ENCODE results near the gene MEOX2. TPM values are rescaled to one million over a fixed set of nuclear protein-coding genes. Genes with fewer than 3 reads are reported as not detected.

Gene MEOX2
- total RNA-seq, 1 donor from 2014 or later, result not detected

DNA sequence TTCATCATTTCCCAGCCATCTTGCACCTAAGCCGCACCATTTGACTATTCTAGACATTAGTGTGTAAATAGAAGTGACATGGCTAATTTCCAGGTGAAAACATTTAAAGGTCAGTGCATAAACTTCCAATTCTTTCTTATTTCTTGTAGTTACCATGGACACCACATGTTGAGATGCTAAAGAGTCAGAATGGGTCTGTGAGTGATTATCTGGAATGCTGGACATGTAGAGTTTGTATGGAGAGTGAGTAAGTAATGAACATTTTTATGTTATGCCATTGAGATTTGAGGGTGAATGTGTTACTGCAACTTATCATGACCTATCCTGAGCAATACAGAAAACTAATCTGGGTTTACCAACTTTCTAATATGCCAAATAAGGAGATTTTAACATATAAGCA lies 60.4 kb downstream of the MEOX2 start:
- H3K27ac Mint-ChIP-seq, result no peak overlapping the region

DNA sequence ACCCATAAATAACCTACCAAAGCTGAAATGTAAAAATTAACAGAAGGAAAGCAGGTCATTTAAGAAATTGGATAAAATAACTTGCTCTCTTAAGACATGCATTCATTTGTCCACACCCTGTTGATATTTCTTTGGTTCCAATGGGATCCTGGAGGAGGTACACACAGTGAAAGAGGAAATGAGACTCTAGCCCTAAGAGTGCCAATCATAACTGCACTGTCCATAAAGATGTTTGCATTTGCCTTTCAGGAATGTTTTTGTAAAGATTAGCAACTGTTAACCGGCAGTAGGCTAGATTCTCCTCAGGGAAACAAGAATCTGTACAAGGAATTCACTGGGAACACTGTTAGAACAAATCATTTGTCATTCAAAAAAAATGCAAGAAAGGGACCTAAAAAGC lies 61.0 kb downstream of the MEOX2 start:
- Mint-ChIP-seq H3K27ac (no peak overlapping the region), H3K4me3 (no peak overlapping the region), H3K27me3 (ENCODE audit: insufficient read depth) (no peaks in the 10 kb centered on the region), H3K4me1 (ENCODE audit: low read depth) (no peaks in the 10 kb centered on the region), H3K36me3 (ENCODE audit: low read depth) (no peaks in the 10 kb centered on the region), H3K9me3 (no peaks in the 10 kb centered on the region)
- intact Hi-C loops (cut with micrococcal nuclease), result no loop called here
- no peak for DNase-seq (ENCODE audit: low spot score)

More for the DNA sequence above, 60.4 kb downstream of the MEOX2 start:
- no peak for DNase-seq (ENCODE audit: low spot score)
- no peaks in the 10 kb centered on the region for H3K27me3 Mint-ChIP-seq (ENCODE audit: insufficient read depth)
- no peaks in the 10 kb centered on the region for H3K4me1 Mint-ChIP-seq (ENCODE audit: low read depth)
- H3K9me3 Mint-ChIP-seq, result no peaks in the 10 kb centered on the region
- intact Hi-C loops (cut with micrococcal nuclease), result no loop called here
- no peaks in the 10 kb centered on the region for H3K36me3 Mint-ChIP-seq (ENCODE audit: low read depth)
- no peak overlapping the region for H3K4me3 Mint-ChIP-seq

DNA sequence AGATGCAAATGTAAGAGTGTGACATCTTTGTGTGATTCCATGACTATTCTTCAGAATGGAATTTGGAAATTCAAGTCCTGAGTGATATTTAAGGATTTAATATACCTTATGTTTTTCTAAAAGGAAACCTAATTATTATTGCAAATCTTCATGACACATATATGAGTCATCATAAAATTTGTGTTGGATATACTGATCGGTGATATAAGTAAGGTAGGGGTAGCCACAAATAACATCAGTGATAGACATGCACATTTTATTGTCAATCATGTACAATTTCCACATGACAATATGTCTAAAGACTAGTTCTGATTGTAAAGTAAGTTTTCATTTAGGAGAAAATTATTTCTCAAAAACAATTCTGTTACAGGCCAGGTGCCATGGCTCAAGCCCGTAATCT lies 65.0 kb downstream of the MEOX2 start:
- H3K27ac Mint-ChIP-seq, result no peak overlapping the region
- no peak for DNase-seq (ENCODE audit: low spot score)
- H3K4me1 Mint-ChIP-seq (ENCODE audit: low read depth), result no peaks in the 10 kb centered on the region

DNA sequence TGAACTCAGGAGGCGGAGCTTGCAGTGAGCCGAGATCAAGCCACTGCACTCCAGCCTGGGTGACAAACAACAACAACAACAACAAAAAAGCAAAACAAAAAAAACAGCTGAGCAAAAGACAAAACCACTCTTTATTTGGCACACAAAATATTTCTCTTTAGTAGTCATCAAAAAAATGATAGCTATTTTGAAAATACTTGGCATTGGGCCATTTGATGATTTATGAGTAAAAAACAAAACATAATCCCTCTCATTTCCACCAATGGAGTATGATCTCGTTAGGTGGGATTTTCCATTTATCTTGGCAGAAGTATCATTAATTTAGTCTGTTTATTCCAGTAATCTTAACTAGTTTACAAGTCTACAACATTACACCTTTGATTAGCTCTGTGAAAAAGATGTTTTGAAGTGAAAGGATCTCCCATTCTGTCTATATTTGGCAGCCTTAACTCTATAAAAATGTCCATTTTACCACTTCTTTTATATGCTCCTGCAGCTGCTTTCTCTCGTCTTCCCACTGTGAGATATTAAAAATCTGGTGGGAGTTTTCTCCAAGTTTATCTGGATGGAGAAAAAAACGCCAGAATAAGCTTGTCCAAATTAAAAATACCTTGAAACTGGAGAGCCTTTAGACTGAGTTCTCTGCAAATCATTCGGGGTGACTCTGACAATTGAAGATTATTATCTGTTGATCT lies 65.8 kb downstream of the MEOX2 start:
- H3K9me3 Mint-ChIP-seq, result peaks cover 3% of the 10 kb centered on the region
- H3K36me3 Mint-ChIP-seq (ENCODE audit: low read depth), result no peaks in the 10 kb centered on the region
- no peak for DNase-seq (ENCODE audit: low spot score)
- intact Hi-C loops (cut with micrococcal nuclease), result no loop called here
- H3K4me3 Mint-ChIP-seq, result no peak overlapping the region
- H3K27me3 Mint-ChIP-seq (ENCODE audit: insufficient read depth), result no peaks in the 10 kb centered on the region
- H3K4me1 Mint-ChIP-seq (ENCODE audit: low read depth), result no peaks in the 10 kb centered on the region
- no peak overlapping the region for H3K27ac Mint-ChIP-seq

More for the DNA sequence above, 65.0 kb downstream of the MEOX2 start:
- intact Hi-C loops (cut with micrococcal nuclease), result no loop called here
- Mint-ChIP-seq H3K9me3 (peaks cover 3% of the 10 kb centered on the region), H3K36me3 (ENCODE audit: low read depth) (no peaks in the 10 kb centered on the region), H3K4me3 (no peak overlapping the region), H3K27me3 (ENCODE audit: insufficient read depth) (no peaks in the 10 kb centered on the region)

DNA sequence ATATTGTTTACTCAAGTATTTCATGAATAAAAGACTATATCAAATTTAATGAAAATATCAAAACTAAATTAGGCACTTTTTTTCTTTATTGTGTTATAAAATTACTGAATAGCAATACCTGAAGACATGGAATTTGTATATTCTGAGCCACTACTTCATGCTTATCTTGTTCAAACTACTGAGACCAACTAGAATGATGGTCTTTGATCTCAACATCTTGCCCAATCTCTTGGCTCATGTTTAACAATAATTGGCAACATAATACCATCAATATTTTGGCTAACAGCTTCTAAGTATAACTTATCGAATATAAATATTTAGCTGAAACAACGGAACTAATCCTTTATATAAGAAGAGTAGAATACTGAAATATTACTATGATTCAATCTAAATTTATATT lies 68.2 kb downstream of the MEOX2 start:
- Mint-ChIP-seq H3K36me3 (ENCODE audit: low read depth) (no peaks in the 10 kb centered on the region), H3K27ac (no peak overlapping the region), H3K9me3 (peaks cover 3% of the 10 kb centered on the region), H3K4me1 (ENCODE audit: low read depth) (no peaks in the 10 kb centered on the region), H3K27me3 (ENCODE audit: insufficient read depth) (no peaks in the 10 kb centered on the region), H3K4me3 (no peak overlapping the region)
- intact Hi-C loops (cut with micrococcal nuclease), result no loop called here
- DNase-seq (ENCODE audit: low spot score), result no peak

DNA sequence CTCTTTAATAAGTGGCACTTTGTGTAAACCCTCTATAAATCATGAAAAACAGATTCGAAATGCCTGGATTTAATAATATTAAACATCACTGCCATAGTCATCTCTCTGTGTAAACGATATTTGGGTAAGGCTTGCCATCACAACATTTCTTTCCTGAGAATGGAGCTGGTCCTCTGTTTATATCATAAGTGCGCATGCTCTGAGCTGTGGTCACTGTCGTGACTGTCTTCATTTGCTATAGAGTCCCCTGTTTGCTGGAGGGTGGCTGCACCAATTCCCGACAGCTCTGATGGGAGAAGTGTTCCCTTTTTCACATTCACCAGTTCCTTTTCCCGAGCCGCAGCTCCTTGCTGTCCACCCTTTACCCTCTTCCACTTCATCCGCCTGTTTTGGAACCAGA lies 74.3 kb downstream of the MEOX2 start:
- H3K27me3 Mint-ChIP-seq (ENCODE audit: insufficient read depth), result no peaks in the 10 kb centered on the region
- no peak overlapping the region for H3K4me3 Mint-ChIP-seq
- no peaks in the 10 kb centered on the region for H3K9me3 Mint-ChIP-seq
- DNase-seq (ENCODE audit: low spot score), result no peak
- H3K27ac Mint-ChIP-seq, result no peak overlapping the region
- intact Hi-C loops (cut with micrococcal nuclease), result no loop called here
- H3K4me1 Mint-ChIP-seq (ENCODE audit: low read depth), result no peaks in the 10 kb centered on the region
- H3K36me3 Mint-ChIP-seq (ENCODE audit: low read depth), result no peaks in the 10 kb centered on the region

DNA sequence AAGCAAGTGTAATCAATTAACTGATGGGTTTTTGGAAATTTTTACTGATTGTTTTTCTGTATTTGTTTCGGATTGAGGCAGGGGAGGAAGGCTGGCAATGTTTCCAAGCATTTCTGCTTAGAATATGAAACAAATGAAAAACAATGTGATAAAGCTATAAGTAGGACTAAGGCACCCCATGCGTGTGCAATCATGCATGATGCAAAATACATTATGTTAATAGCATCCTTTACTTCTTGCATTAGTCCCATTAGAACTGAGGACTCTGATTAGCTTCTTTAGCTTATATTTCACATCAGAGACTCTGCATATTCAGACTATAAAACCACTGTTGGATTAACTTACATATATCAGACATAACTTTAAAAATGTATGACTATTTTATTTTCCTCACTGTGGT lies 76.0 kb downstream of the MEOX2 start:
- DNase-seq (ENCODE audit: low spot score), result no peak
- Mint-ChIP-seq H3K4me1 (ENCODE audit: low read depth) (no peaks in the 10 kb centered on the region), H3K4me3 (no peak overlapping the region), H3K36me3 (ENCODE audit: low read depth) (no peaks in the 10 kb centered on the region), H3K27me3 (ENCODE audit: insufficient read depth) (no peaks in the 10 kb centered on the region), H3K9me3 (no peaks in the 10 kb centered on the region), H3K27ac (no peak overlapping the region)
- intact Hi-C loops (cut with micrococcal nuclease), result no loop called here

DNA sequence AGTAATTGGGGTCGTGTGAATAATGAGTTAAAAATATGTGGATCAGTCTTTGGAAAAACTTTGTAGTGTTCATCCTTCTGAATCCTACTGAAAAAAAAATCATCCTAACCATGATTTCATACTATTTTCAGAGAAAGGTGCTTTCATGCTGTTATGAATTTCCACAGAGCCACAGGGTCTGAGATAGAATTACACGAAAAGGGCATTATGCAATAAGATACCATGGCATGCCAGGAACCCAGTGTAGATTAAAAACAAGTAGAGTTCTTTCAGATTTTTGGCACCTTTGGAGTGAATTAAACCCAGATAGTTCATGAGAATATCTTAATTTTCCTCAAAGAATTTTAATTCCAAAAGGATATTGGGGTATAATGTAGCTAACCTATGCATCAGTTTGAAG lies 77.2 kb downstream of the MEOX2 start:
- Mint-ChIP-seq H3K4me1 (ENCODE audit: low read depth) (no peaks in the 10 kb centered on the region), H3K27ac (no peak overlapping the region), H3K9me3 (no peaks in the 10 kb centered on the region), H3K36me3 (ENCODE audit: low read depth) (no peaks in the 10 kb centered on the region), H3K4me3 (no peak overlapping the region), H3K27me3 (ENCODE audit: insufficient read depth) (no peaks in the 10 kb centered on the region)
- DNase-seq (ENCODE audit: low spot score), result no peak
- intact Hi-C loops (cut with micrococcal nuclease), result no loop called here

DNA sequence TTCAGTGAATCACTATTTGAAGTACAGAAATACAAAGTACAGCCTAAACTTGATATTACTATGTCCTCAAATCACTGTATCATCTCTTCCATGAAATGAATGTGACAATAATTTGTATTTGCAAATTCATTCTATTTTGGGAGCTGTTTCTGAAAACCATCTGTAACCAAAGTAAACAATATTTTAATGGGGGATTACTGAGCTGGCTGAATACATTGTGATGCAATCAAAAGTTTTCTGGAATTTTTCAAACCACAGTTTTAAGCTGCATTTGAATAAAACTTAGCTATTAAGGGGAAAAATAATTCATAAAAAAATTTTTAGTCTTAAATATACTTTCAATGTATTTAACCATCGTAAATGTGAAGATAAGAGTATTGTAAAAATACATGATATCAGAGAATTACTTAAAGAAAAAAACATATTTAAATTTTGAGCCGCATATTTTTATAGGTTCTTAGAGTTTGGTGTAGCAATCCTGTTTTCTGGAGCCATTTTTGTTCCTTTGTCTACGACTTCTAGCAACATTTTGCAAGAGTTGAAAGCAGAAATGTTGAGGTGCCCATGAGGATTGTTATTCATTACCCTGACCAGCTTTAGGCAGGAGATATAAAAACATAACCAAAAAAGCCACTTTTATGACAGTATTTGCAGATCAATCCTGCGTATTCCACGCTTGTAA lies 78.8 kb downstream of the MEOX2 start:
- H3K9me3 Mint-ChIP-seq, result no peaks in the 10 kb centered on the region
- H3K27ac Mint-ChIP-seq, result no peak overlapping the region
- intact Hi-C loops (cut with micrococcal nuclease), result no loop called here
- no peak overlapping the region for H3K4me3 Mint-ChIP-seq
- no peaks in the 10 kb centered on the region for H3K4me1 Mint-ChIP-seq (ENCODE audit: low read depth)
- DNase-seq (ENCODE audit: low spot score), result no peak
- no peaks in the 10 kb centered on the region for H3K27me3 Mint-ChIP-seq (ENCODE audit: insufficient read depth)
- H3K36me3 Mint-ChIP-seq (ENCODE audit: low read depth), result no peaks in the 10 kb centered on the region

DNA sequence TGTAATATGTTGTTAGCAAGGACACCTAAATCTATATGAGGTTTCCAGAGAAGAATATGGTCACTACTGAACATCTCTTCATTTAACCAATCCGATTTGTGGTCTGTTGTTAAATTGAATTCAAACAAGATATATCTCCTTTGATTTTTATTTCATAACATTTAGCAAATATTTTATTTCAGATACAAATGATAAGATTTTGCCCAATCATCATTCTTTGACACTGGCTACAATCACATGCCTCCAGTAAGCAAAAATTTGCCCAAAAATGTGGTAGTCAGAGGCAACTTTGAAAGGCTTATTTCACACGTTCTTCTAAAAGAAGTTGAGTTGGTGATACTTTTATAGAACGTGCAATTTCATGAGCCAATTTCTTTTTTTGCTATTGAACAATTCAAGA lies 79.9 kb downstream of the MEOX2 start:
- H3K36me3 Mint-ChIP-seq (ENCODE audit: low read depth), result no peaks in the 10 kb centered on the region
- intact Hi-C loops (cut with micrococcal nuclease), result no loop called here
- no peak overlapping the region for H3K27ac Mint-ChIP-seq
- no peaks in the 10 kb centered on the region for H3K9me3 Mint-ChIP-seq
- no peak for DNase-seq (ENCODE audit: low spot score)
- H3K4me1 Mint-ChIP-seq (ENCODE audit: low read depth), result no peaks in the 10 kb centered on the region
- H3K4me3 Mint-ChIP-seq, result no peak overlapping the region
- H3K27me3 Mint-ChIP-seq (ENCODE audit: insufficient read depth), result no peaks in the 10 kb centered on the region

DNA sequence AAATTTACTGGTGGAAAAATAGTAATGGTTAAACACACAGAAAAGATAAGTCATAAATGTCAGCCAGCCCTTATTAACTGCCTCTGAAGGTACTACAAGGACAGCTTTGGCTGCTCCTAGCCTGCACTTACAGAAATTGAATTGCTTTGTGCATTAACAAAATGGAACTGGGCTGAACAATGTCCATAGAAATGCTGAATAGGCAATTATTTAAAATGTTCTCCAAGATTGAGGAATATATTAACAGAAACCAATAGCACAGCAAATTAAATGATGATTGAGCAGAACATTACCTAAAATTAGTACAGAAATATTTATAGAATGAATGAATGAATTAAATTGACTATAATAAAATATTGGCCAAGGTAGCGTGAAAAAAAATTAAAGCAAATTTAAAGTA lies 82.3 kb downstream of the MEOX2 start:
- Mint-ChIP-seq H3K36me3 (ENCODE audit: low read depth) (no peaks in the 10 kb centered on the region), H3K27ac (no peak overlapping the region), H3K9me3 (no peaks in the 10 kb centered on the region), H3K4me3 (no peak overlapping the region), H3K4me1 (ENCODE audit: low read depth) (no peaks in the 10 kb centered on the region), H3K27me3 (ENCODE audit: insufficient read depth) (no peaks in the 10 kb centered on the region)
- DNase-seq (ENCODE audit: low spot score), result no peak
- intact Hi-C loops (cut with micrococcal nuclease), result no loop called here

DNA sequence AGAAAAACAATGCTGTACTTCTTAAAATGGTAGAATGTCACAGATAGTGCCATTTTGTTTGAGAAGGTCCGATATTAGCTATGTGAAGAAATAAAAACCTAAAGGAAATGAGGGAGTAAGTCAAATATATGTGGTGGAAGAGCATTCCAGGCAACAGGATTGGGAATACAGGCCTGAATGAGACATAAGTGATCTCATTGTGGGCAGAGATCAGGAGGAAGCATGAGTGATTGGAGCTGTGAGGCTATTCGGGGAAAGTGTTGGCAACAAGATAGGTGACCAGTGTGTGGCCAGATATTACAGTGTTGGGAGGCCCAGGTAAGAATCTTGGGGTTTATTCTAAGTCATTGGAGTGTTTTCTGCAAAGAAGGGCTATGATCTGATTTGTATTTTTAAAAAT lies 83.4 kb downstream of the MEOX2 start:
- intact Hi-C loops (cut with micrococcal nuclease), result no loop called here
- H3K27ac Mint-ChIP-seq, result no peak overlapping the region
- DNase-seq (ENCODE audit: low spot score), result no peak
- H3K9me3 Mint-ChIP-seq, result peaks cover under 1% of the 10 kb centered on the region
- H3K4me3 Mint-ChIP-seq, result no peak overlapping the region
- no peaks in the 10 kb centered on the region for H3K4me1 Mint-ChIP-seq (ENCODE audit: low read depth)
- H3K27me3 Mint-ChIP-seq (ENCODE audit: insufficient read depth), result no peaks in the 10 kb centered on the region
- no peaks in the 10 kb centered on the region for H3K36me3 Mint-ChIP-seq (ENCODE audit: low read depth)

DNA sequence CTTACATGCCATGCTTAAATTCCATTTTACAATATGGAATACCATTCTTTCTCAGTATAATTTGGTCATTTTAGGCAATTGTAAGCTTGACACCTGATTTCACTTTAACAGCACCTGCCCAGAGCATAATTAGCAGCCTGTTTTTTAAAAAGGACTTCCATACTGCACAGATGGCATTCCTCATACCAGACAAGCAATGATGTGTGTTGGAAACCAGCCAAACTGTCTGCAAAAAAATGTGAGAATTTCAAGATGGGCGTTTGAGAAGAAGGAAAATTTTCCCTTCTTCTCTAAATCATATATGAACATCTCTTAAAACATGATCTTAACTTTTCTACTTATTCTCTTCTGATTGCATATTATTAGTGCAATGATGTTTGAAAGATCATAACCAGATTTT lies 84.2 kb downstream of the MEOX2 start:
- no peak overlapping the region for H3K4me3 Mint-ChIP-seq
- no peak overlapping the region for H3K27ac Mint-ChIP-seq
- DNase-seq (ENCODE audit: low spot score), result no peak
- no peaks in the 10 kb centered on the region for H3K4me1 Mint-ChIP-seq (ENCODE audit: low read depth)
- H3K36me3 Mint-ChIP-seq (ENCODE audit: low read depth), result no peaks in the 10 kb centered on the region
- intact Hi-C loops (cut with micrococcal nuclease), result no loop called here
- peaks cover 4% of the 10 kb centered on the region for H3K9me3 Mint-ChIP-seq
- H3K27me3 Mint-ChIP-seq (ENCODE audit: insufficient read depth), result no peaks in the 10 kb centered on the region

DNA sequence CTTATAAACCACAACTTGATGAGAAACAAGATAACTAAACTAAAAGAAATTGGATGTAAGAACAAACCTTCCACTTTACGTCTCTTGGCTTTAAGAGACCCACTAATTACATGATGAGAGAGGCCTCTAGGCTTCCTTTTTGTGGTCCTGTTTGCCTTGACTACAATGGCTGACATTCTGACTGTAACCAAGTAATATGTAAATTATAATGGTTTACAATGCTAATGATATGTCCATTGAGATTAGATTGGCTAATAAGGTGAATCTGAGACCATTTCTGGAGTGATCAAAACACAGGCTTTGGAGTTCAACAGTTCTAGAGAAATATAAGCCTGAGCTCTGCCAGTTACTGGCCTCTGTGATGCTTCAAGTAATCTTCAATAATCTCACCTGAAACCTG lies 85.3 kb downstream of the MEOX2 start:
- Mint-ChIP-seq H3K36me3 (ENCODE audit: low read depth) (no peaks in the 10 kb centered on the region), H3K4me3 (no peak overlapping the region), H3K4me1 (ENCODE audit: low read depth) (no peaks in the 10 kb centered on the region), H3K27me3 (ENCODE audit: insufficient read depth) (no peaks in the 10 kb centered on the region), H3K27ac (no peak overlapping the region), H3K9me3 (peaks cover 7% of the 10 kb centered on the region)
- intact Hi-C loops (cut with micrococcal nuclease), result no loop called here
- DNase-seq (ENCODE audit: low spot score), result no peak
